NCI-H2081 treated with DMSO at 0.1 percent for 48 hours (cell line): ENCODE results near the gene KCNA10.

Source experiments
- DNase-seq: peaks from one replicate; lab custom pipeline; 2025; lab: John Stamatoyannopoulos, UW

Gene KCNA10

GRCh38 chr1:110477445-110477957, 41.5 kb downstream of the KCNA10 start:
- no peak for DNase-seq

GRCh38 chr1:110477041-110477440, 41.9 kb downstream of the KCNA10 start:
- DNase-seq = no peak

- DNase-seq = no peak
These were observed 42.8 kb downstream of the KCNA10 start for GRCh38 chr1:110476028-110476765.

GRCh38 chr1:110475362-110476027, 43.5 kb downstream of the KCNA10 start:
- no peak for DNase-seq

- DNase-seq = no peak
These were observed 44.5 kb downstream of the KCNA10 start for GRCh38 chr1:110474444-110474843.

GRCh38 chr1:110472546-110472945, 46.4 kb downstream of the KCNA10 start:
- no peak for DNase-seq

GRCh38 chr1:110471131-110471530, 47.8 kb downstream of the KCNA10 start:
- DNase-seq = no peak
